OCI-LY1 (cell line): ENCODE data around the gene PDE1A.

Experiments used
- EZH2 ChIP-seq: fragments of 200-600 bp; sonication (generic), shearing (Covaris generic); IDR thresholded peaks from 2 replicates; pipeline ENCODE4 v1.8.0; 2017; ENCODE audit warnings: borderline replicate concordance, mixed run types, mild to moderate bottlenecking, antibody characterized with exemption, low read length, moderate library complexity, mixed read lengths
- TF ChIP-seq, protein P1 (sequence below): fragments of 200-600 bp; sonication (generic), shearing (Covaris generic); IDR thresholded peaks from 2 replicates; pipeline ENCODE4 v1.5.1; 2017; ENCODE audit warnings: mild to moderate bottlenecking, antibody characterized with exemption, low read length, moderate library complexity, mixed read lengths

DNA sequence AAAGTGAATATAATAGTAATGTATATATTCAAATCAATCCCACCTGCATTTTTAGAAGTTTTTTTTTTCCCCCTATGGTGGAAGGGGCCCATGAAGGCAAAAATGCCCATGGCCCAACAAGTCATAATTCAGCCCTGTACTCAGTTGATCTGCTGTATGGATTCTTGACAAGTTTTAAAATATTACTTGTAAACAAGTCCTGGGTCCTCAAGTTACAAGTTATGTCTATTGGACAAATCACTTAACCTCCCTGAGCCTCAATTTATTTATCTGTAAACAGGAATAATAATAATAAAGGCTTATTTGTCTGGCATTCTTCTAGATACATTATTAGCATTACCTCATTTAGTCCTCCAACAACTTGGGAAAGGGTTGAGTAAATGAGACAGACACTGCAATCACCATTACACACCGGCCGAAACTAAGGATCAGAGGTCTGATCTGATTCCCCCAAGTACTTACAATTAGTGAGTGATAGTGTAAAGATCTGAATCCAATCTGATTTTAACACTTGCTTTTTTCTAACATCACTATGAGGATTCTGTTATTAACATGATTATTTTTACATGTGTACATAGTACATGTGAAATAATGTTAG, 66.1 kb downstream of the PDE1A start:
- TF ChIP-seq, protein P1, sequence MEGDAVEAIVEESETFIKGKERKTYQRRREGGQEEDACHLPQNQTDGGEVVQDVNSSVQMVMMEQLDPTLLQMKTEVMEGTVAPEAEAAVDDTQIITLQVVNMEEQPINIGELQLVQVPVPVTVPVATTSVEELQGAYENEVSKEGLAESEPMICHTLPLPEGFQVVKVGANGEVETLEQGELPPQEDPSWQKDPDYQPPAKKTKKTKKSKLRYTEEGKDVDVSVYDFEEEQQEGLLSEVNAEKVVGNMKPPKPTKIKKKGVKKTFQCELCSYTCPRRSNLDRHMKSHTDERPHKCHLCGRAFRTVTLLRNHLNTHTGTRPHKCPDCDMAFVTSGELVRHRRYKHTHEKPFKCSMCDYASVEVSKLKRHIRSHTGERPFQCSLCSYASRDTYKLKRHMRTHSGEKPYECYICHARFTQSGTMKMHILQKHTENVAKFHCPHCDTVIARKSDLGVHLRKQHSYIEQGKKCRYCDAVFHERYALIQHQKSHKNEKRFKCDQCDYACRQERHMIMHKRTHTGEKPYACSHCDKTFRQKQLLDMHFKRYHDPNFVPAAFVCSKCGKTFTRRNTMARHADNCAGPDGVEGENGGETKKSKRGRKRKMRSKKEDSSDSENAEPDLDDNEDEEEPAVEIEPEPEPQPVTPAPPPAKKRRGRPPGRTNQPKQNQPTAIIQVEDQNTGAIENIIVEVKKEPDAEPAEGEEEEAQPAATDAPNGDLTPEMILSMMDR: no peak
- no peak for TF ChIP-seq EZH2
